GM12878 (cell line): ENCODE measurements around the gene MEGF6. TPM values are rescaled to one million over a fixed set of nuclear protein-coding genes. Genes with fewer than 3 reads are reported as not detected.
A peak's percentile ranks its signal among the peaks of the same experiment; 100 is the strongest.

ENCODE experiments used
- ATAC-seq: fragments of 200-7000 bp; cut with Tn5 transposase; 3 replicates; pipeline ENCODE4 v1.9.1; 2020; ENCODE audit warnings: mild to moderate bottlenecking, moderate library complexity
- BruUV-seq: library from RNA; stranded (reverse); fragments of 400-500 nt; replicated peaks from 2 replicates; lab custom pipeline; 2021; lab: Mats Ljungman, UMichigan
- CTCF ChIA-PET: fragments of 300-600 bp; sonication (Branson Sonifier 250); formaldehyde crosslinking; extraction: SDS; loops from one replicate; lab custom pipeline; 2021; ENCODE audit warnings: inconsistent platforms; lab: Yijun Ruan, JAX
- POLR2A ChIA-PET: fragments of 350-600 bp; formaldehyde crosslinking; extraction: SDS; loops from one replicate; lab custom pipeline; 2021; ENCODE audit warnings: inconsistent platforms; lab: Charles Lee
- RAD21 ChIA-PET: fragments of 300-600 bp; sonication (Branson Sonifier 250); formaldehyde crosslinking; loops from one replicate; lab custom pipeline; 2023; ENCODE audit warnings: antibody characterized with exemption; ENCODE audit not compliant: unreplicated experiment; lab: Charles Lee
- SMC1A ChIA-PET: fragments of 300-600 bp; sonication (Branson Sonifier 250); formaldehyde crosslinking; loops from one replicate; lab custom pipeline; 2023; ENCODE audit not compliant: unreplicated experiment, uncharacterized antibody; lab: Charles Lee
- DNase-seq: peaks from one replicate; pipeline ENCODE4 v3.0.0-alpha.2; 2011; ENCODE audit warnings: low read depth, low spot score
- FAIRE-seq: peaks from 3 replicates; lab custom pipeline; 2011; peaks lifted over from hg19 to GRCh38; lab: Jason Lieb, UNC
- H2AFZ ChIP-seq: 2 replicates; pipeline ENCODE4 v1.6.0; 2011; ENCODE audit warnings: low read depth, low read length, control low read depth; ENCODE audit not compliant: control insufficient read depth
- H3K27ac ChIP-seq: 2 replicates; pipeline ENCODE4 v1.5.1; 2011; ENCODE audit warnings: control low read depth; ENCODE audit not compliant: control insufficient read depth, insufficient read depth
- H3K27me3 ChIP-seq, 2 experiments: replicated peaks in 1 of 2; 2 replicates each; pipeline versions ENCODE4 v1.6.0 to v1.6.1; 2011; ENCODE audit warnings: low read length in 1 of 2; ENCODE audit not compliant: control insufficient read depth in 2 of 2, insufficient read depth in 2 of 2
- H3K36me3 ChIP-seq, 2 experiments: 2 replicates each; pipeline ENCODE4 v1.5.1; 2011; ENCODE audit warnings: low read length in 1 of 2; ENCODE audit not compliant: control insufficient read depth in 2 of 2, insufficient read depth in 2 of 2
- H3K4me1 ChIP-seq: 2 replicates; pipeline ENCODE4 v1.6.1; 2011; ENCODE audit warnings: mild to moderate bottlenecking, low read length, moderate library complexity, mixed read lengths; ENCODE audit not compliant: control insufficient read depth, insufficient read depth
- H3K4me2 ChIP-seq: 2 replicates; pipeline ENCODE4 v1.6.0; 2011; ENCODE audit warnings: control low read depth; ENCODE audit not compliant: control insufficient read depth, insufficient read depth
- H3K4me3 ChIP-seq: fragments of 200-600 bp; sonication (generic); 2 replicates; pipeline ENCODE4 v1.5.1; 2016
- H3K79me2 ChIP-seq: 2 replicates; pipeline ENCODE4 v1.6.0; 2011; ENCODE audit warnings: low read length; ENCODE audit not compliant: control insufficient read depth, insufficient read depth
- H3K9ac ChIP-seq: 2 replicates; pipeline ENCODE4 v1.8.0; 2011; ENCODE audit warnings: low read length, control low read depth, mixed read lengths; ENCODE audit not compliant: control insufficient read depth, insufficient read depth
- H3K9me3 ChIP-seq: replicated peaks from 3 replicates; pipeline ENCODE4 v1.5.1; 2011; ENCODE audit warnings: mild to moderate bottlenecking, low read length; ENCODE audit not compliant: control insufficient read depth, insufficient read depth
- H4K20me1 ChIP-seq: 2 replicates; pipeline ENCODE4 v1.6.0; 2011; ENCODE audit not compliant: control insufficient read depth, insufficient read depth
- BACH1 ChIP-seq: fragments of 450-650 bp; IDR thresholded peaks from 2 replicates; pipeline ENCODE4 v1.6.1; 2017; ENCODE audit warnings: mild to moderate bottlenecking, borderline replicate concordance
- E4F1 ChIP-seq: fragments of 450-650 bp; IDR thresholded peaks from 2 replicates; pipeline ENCODE4 v1.6.1; 2018; ENCODE audit warnings: borderline replicate concordance, mild to moderate bottlenecking; ENCODE audit not compliant: partially characterized antibody
- GABPA ChIP-seq: IDR thresholded peaks from 2 replicates; pipeline ENCODE4 v1.6.1; 2014; ENCODE audit warnings: antibody characterized with exemption, low read depth, mild to moderate bottlenecking, inconsistent platforms
- HCFC1 ChIP-seq: fragments of 150-350 bp; IDR thresholded peaks from 2 replicates; pipeline ENCODE4 v1.6.1; 2014; ENCODE audit warnings: low read length
- IRF4 ChIP-seq: IDR thresholded peaks from 2 replicates; pipeline ENCODE4 v1.6.1; 2011; ENCODE audit warnings: low read depth, low read length
- NFYB ChIP-seq: IDR thresholded peaks from 2 replicates; pipeline ENCODE4 v1.6.1; 2011; ENCODE audit warnings: low read depth, mild to moderate bottlenecking, low read length, improper control_type of control experiment, moderate library complexity; ENCODE audit not compliant: insufficient read depth
- SIX5 ChIP-seq: IDR thresholded peaks from 2 replicates; pipeline ENCODE4 v1.6.1; 2011; ENCODE audit warnings: mild to moderate bottlenecking, low read depth, low read length, moderate library complexity; ENCODE audit not compliant: severe bottlenecking
- SMC3 ChIP-seq: IDR thresholded peaks from 2 replicates; pipeline ENCODE4 v1.6.1; 2011; ENCODE audit warnings: low read length, improper control_type of control experiment, borderline replicate concordance
- YY1 ChIP-seq: IDR thresholded peaks from 2 replicates; pipeline ENCODE4 v1.6.1; 2011; ENCODE audit warnings: low read depth, mild to moderate bottlenecking, low read length
- WGBS: methylation state at CpG from one replicate; pipeline ENCODE4 v1.1.6; 2016; ENCODE audit warnings: low lambda C conversion rate; ENCODE audit not compliant: insufficient replicate concordance, insufficient coverage; ENCODE audit errors: missing lambda C conversion rate; 5-methylcytosine and 5-hydroxymethylcytosine counted together
- in situ Hi-C: fragments of 300-500 bp; cut with MboI; formaldehyde crosslinking; loops from 9 replicates; pipeline ENCODE4 v1.14.3; 2018; ENCODE audit warnings: mixed read lengths
- intact Hi-C: fragments of 100-400 bp; cut with micrococcal nuclease; formaldehyde crosslinking; loops from one replicate; pipeline ENCODE4 v1.14.2; 2022; ENCODE audit not compliant: unreplicated experiment
- polyA plus RNA-seq, 11 experiments: library from polyadenylated mRNA; depleted of rRNA in 4 of 11; unstranded in 6 of 11; stranded (reverse) in 5 of 11; fragments of >200 nt; fragmentation: Nextera tagmentation in 4 of 11; fragmentation: Illumina TruSeq in 1 of 11; extraction: Ambion mirVana in 4 of 11; extraction: Trizol in 1 of 11; gene quantifications; 1 replicate in 1 of 11; 2 replicates in 10 of 11; pipeline versions ENCODE4 v1.2.1 to v1.2.3, GENCODE V29; 2011 to 2016; ENCODE audit warnings: inconsistent platforms in 2 of 11, missing spikeins in 2 of 11, low read depth in 1 of 11
- total RNA-seq, 4 experiments: library from RNA; depleted of rRNA in 3 of 4; stranded (reverse); fragments of >200 nt in 3 of 4; fragmentation: Illumina TruSeq in 1 of 4; extraction: Trizol in 1 of 4; gene quantifications; 2 replicates each; pipeline versions ENCODE4 v1.2.1 to v1.2.3, GENCODE V29; 2013 to 2021
- TF ChIP-seq, protein P1 (sequence below): fragments of 450-650 bp; IDR thresholded peaks from 2 replicates; pipeline ENCODE4 v1.6.1; 2017; ENCODE audit warnings: mild to moderate bottlenecking, moderate library complexity

The MEGF6 gene
- total and polyA plus RNA-seq, 10 of the 15 experiments (the other 5 are each of a cell fraction or from before 2014, with no cell fraction given), result 0.03 to 0.41 TPM; not detected in 8

DNA sequence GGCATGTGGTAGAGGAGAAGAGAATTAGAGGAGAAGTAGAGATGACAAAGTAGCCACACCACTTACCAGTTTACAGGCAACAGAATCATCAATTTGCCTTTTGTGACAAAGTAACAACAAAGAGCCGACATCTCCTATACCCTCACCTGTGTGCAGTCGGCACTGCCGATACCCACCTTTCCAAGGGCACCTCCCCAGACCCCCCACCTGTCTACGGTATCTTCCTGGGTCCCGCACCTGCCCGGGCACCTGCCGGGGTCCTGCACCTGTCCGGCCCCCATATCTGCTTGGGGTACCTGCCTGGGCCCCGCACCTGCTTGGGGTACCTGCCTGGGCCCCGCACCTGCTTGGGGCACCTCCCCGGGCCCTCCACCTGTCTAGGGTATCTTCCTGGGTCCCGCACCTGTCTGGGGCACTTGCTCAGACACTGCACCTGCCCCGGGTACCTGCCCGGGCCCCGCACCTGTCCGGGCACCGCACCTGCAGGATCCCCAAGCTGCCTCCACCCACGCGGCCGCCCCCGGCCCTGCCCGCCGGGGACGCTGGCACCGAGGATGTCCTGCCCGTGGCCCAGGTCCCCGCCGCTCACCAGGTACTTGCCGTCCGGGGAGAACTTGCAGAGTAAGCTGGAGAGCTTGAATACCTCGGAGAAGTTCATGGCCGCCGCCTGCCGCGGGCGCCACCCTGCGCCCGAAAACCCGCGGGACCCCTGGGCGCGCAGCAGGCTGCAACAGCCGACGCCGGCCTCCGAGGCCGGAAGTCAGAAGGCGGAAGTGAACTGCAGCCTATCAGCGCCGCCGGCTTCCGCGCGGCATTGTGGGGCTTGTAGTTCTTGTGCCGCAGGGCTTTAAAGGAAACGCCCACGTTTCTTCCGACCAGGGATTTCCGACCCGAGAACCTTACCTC is 38.3 kb upstream of the MEGF6 start, which contains the start of gene WRAP73:
Gene WRAP73, minus strand, starts transcription at position 762 of the 906 bp plus-strand sequence. Its CDS starts 104 bp downstream, at position 658.
- POLR2A ChIA-PET, result interaction anchor here (1.1 to 11.3 kb wide), 5 partner anchors 17 to 28 kb away, joined by 3 to 184 read pairs (median 8); no protein-coding TSS in a partner anchor
- peaks cover 1 to 15% of the 10 kb centered on the region in 2 experiments; a peak in 2 of 4 replicates for H3K36me3 ChIP-seq
- DNase-seq, result peak; percentile 76
- peak; percentile 95 for FAIRE-seq
- peak within 1 kb of the TSS; percentile 85 for H3K9ac ChIP-seq
- peak within 1 kb of the TSS; percentile 76 for H2AFZ ChIP-seq
- BruUV-seq, result no TSS peak
- peak within 1 kb of the TSS; percentile 84 for H3K4me3 ChIP-seq
- H3K79me2 ChIP-seq, result peaks cover 50% of the 10 kb centered on the region
- in situ Hi-C loops, result no loop called here
- 2% methylated on average over 60 of the region's 60 CpGs for WGBS
- intact Hi-C loops, result loop anchor here (2.0 kb wide), 1 partner anchor 25 kb away; the partner anchor contains the start of gene TPRG1L
- H3K27me3 ChIP-seq, result no peaks in the 10 kb centered on the region
- peaks cover 15% of the 10 kb centered on the region for H3K4me1 ChIP-seq
- no peaks in the 10 kb centered on the region for H4K20me1 ChIP-seq
- peak within 1 kb of the TSS; percentile 92 for H3K4me2 ChIP-seq
- CTCF ChIA-PET, result interaction anchor here (0.9 to 7.7 kb wide), 9 partner anchors 21 to 197 kb away, joined by 3 to 63 read pairs (median 5); no protein-coding TSS in a partner anchor
- no peaks in the 10 kb centered on the region for H3K9me3 ChIP-seq
- H3K27ac ChIP-seq, result peak within 1 kb of the TSS; percentile 68; the same call in 1 of the 2 replicates
- peak; percentile 74 for ATAC-seq
- SMC1A ChIA-PET, result interaction anchor here (0.6 to 7.7 kb wide), 10 partner anchors 9 to 75 kb away, joined by 3 to 53 read pairs (median 3); no protein-coding TSS in a partner anchor
- RAD21 ChIA-PET, result interaction anchor here (0.8 to 2.0 kb wide), 6 partner anchors 17 to 105 kb away, joined by 3 to 7 read pairs (median 4); no protein-coding TSS in a partner anchor
- TF ChIP-seq, protein P1, sequence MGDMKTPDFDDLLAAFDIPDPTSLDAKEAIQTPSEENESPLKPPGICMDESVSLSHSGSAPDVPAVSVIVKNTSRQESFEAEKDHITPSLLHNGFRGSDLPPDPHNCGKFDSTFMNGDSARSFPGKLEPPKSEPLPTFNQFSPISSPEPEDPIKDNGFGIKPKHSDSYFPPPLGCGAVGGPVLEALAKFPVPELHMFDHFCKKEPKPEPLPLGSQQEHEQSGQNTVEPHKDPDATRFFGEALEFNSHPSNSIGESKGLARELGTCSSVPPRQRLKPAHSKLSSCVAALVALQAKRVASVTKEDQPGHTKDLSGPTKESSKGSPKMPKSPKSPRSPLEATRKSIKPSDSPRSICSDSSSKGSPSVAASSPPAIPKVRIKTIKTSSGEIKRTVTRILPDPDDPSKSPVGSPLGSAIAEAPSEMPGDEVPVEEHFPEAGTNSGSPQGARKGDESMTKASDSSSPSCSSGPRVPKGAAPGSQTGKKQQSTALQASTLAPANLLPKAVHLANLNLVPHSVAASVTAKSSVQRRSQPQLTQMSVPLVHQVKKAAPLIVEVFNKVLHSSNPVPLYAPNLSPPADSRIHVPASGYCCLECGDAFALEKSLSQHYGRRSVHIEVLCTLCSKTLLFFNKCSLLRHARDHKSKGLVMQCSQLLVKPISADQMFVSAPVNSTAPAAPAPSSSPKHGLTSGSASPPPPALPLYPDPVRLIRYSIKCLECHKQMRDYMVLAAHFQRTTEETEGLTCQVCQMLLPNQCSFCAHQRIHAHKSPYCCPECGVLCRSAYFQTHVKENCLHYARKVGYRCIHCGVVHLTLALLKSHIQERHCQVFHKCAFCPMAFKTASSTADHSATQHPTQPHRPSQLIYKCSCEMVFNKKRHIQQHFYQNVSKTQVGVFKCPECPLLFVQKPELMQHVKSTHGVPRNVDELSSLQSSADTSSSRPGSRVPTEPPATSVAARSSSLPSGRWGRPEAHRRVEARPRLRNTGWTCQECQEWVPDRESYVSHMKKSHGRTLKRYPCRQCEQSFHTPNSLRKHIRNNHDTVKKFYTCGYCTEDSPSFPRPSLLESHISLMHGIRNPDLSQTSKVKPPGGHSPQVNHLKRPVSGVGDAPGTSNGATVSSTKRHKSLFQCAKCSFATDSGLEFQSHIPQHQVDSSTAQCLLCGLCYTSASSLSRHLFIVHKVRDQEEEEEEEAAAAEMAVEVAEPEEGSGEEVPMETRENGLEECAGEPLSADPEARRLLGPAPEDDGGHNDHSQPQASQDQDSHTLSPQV, result no peak
- TF ChIP-seq E4F1 (peak; percentile 47), YY1 (peak; percentile 94), HCFC1 (peak; percentile 92), SMC3 (peak; percentile 45; the same call in 1 of the 2 replicates), NFYB (peak; percentile 94), IRF4 (no peak), GABPA (peak; percentile 92), SIX5 (peak; percentile 90), BACH1 (peak; percentile 21; the same call in 1 of the 2 replicates)
